ENCODE data around the gene RALGPS1. TPM values are rescaled to one million over a fixed set of nuclear protein-coding genes. Genes with fewer than 3 reads are reported as not detected.

RALGPS1 gene
- total and polyA plus RNA-seq, 4 donors, result 34.4 to 80.9 (median 73.2) TPM

- no peaks in the 10 kb centered on the region for H3K27me3 ChIP-seq (ENCODE audit: control insufficient read depth, insufficient read depth, low read length)
- H3K27ac ChIP-seq (ENCODE audit: low read depth, low read length), result no peak overlapping the region
- no peak overlapping the region for H3K4me3 ChIP-seq (ENCODE audit: low read depth, low read length)
- no peaks in the 10 kb centered on the region for H3K9me3 ChIP-seq (ENCODE audit: control insufficient read depth, insufficient read depth, low read length)
- peaks cover 25% of the 10 kb centered on the region for H3K4me1 ChIP-seq (ENCODE audit: control insufficient read depth, insufficient read depth, low read length)
- H3K36me3 ChIP-seq (ENCODE audit: control insufficient read depth, insufficient read depth, low read length), result peaks cover 44% of the 10 kb centered on the region
- WGBS (ENCODE audit: insufficient coverage), result 91% methylated on average over 4 of the region's 6 CpGs
- DNase-seq (ENCODE audit: low read depth in 4 of 6, low spot score in 6 of 6), result no peak
These were observed 261.2 kb downstream of the RALGPS1 start for GRCh38 chr9:127175764-127176163.

GRCh38 chr9:127176631-127177030 is 262.0 kb downstream of the RALGPS1 start:
- H3K36me3 ChIP-seq (ENCODE audit: control insufficient read depth, insufficient read depth, low read length), result peaks cover 46% of the 10 kb centered on the region
- H3K27me3 ChIP-seq (ENCODE audit: control insufficient read depth, insufficient read depth, low read length), result no peaks in the 10 kb centered on the region
- H3K9me3 ChIP-seq (ENCODE audit: control insufficient read depth, insufficient read depth, low read length), result no peaks in the 10 kb centered on the region
- WGBS (ENCODE audit: insufficient coverage), result 95% methylated on average over 3 of the region's 3 CpGs
- peaks cover 25% of the 10 kb centered on the region for H3K4me1 ChIP-seq (ENCODE audit: control insufficient read depth, insufficient read depth, low read length)
- H3K4me3 ChIP-seq (ENCODE audit: low read depth, low read length), result no peak overlapping the region
- no peak for DNase-seq (ENCODE audit: low read depth in 4 of 6, low spot score in 6 of 6)
- H3K27ac ChIP-seq (ENCODE audit: low read depth, low read length), result no peak overlapping the region

- 79% methylated on average over 4 of the region's 6 CpGs for WGBS (ENCODE audit: insufficient coverage)
- no peaks in the 10 kb centered on the region for H3K27me3 ChIP-seq (ENCODE audit: control insufficient read depth, insufficient read depth, low read length)
- H3K36me3 ChIP-seq (ENCODE audit: control insufficient read depth, insufficient read depth, low read length), result peaks cover 46% of the 10 kb centered on the region
- H3K9me3 ChIP-seq (ENCODE audit: control insufficient read depth, insufficient read depth, low read length), result no peaks in the 10 kb centered on the region
- peaks cover 25% of the 10 kb centered on the region for H3K4me1 ChIP-seq (ENCODE audit: control insufficient read depth, insufficient read depth, low read length)
- no peak overlapping the region for H3K27ac ChIP-seq (ENCODE audit: low read depth, low read length)
- no peak overlapping the region for H3K4me3 ChIP-seq (ENCODE audit: low read depth, low read length)
- no peak for DNase-seq (ENCODE audit: low read depth in 4 of 6, low spot score in 6 of 6)
These were observed 262.6 kb downstream of the RALGPS1 start for GRCh38 chr9:127177231-127177630.

GRCh38 chr9:127177665-127178265 is 263.2 kb downstream of the RALGPS1 start:
- Histone ChIP-seq H3K4me3 (ENCODE audit: low read depth, low read length) (no peak overlapping the region), H3K4me1 (ENCODE audit: control insufficient read depth, insufficient read depth, low read length) (peaks cover 25% of the 10 kb centered on the region), H3K9me3 (ENCODE audit: control insufficient read depth, insufficient read depth, low read length) (no peaks in the 10 kb centered on the region), H3K27ac (ENCODE audit: low read depth, low read length) (no peak overlapping the region), H3K36me3 (ENCODE audit: control insufficient read depth, insufficient read depth, low read length) (peaks cover 46% of the 10 kb centered on the region), H3K27me3 (ENCODE audit: control insufficient read depth, insufficient read depth, low read length) (no peaks in the 10 kb centered on the region)
- DNase-seq (ENCODE audit: low read depth in 4 of 6, low spot score in 6 of 6), result no peak
- WGBS (ENCODE audit: insufficient coverage), result 65% methylated on average over 2 of the region's 3 CpGs

- Histone ChIP-seq H3K27me3 (ENCODE audit: control insufficient read depth, insufficient read depth, low read length) (no peaks in the 10 kb centered on the region), H3K36me3 (ENCODE audit: control insufficient read depth, insufficient read depth, low read length) (peaks cover 56% of the 10 kb centered on the region), H3K4me3 (ENCODE audit: low read depth, low read length) (no peak overlapping the region), H3K27ac (ENCODE audit: low read depth, low read length) (peak overlapping the region; percentile 70), H3K9me3 (ENCODE audit: control insufficient read depth, insufficient read depth, low read length) (no peaks in the 10 kb centered on the region), H3K4me1 (ENCODE audit: control insufficient read depth, insufficient read depth, low read length) (peaks cover 28% of the 10 kb centered on the region)
- peak in 2 of 6 donors; percentile 62 to 72 for DNase-seq (ENCODE audit: low read depth in 4 of 6, low spot score in 6 of 6)
- WGBS (ENCODE audit: insufficient coverage), result 67% methylated on average over 12 of the region's 12 CpGs
These were observed 264.4 kb downstream of the RALGPS1 start for GRCh38 chr9:127178686-127179632.

GRCh38 chr9:127179633-127180441 is 265.3 kb downstream of the RALGPS1 start:
- Histone ChIP-seq H3K4me3 (ENCODE audit: low read depth, low read length) (no peak overlapping the region), H3K4me1 (ENCODE audit: control insufficient read depth, insufficient read depth, low read length) (peaks cover 28% of the 10 kb centered on the region), H3K27me3 (ENCODE audit: control insufficient read depth, insufficient read depth, low read length) (no peaks in the 10 kb centered on the region), H3K27ac (ENCODE audit: low read depth, low read length) (peak overlapping the region; percentile 70), H3K9me3 (ENCODE audit: control insufficient read depth, insufficient read depth, low read length) (no peaks in the 10 kb centered on the region), H3K36me3 (ENCODE audit: control insufficient read depth, insufficient read depth, low read length) (peaks cover 61% of the 10 kb centered on the region)
- peak in 1 of 6 donors; percentile 65 for DNase-seq (ENCODE audit: low read depth in 4 of 6, low spot score in 6 of 6)
- 94% methylated on average over 12 of the region's 15 CpGs for WGBS (ENCODE audit: insufficient coverage)

- H3K27ac ChIP-seq (ENCODE audit: low read depth, low read length), result peak overlapping the region; percentile 35
- 88% methylated on average over 10 of the region's 14 CpGs for WGBS (ENCODE audit: insufficient coverage)
- no peaks in the 10 kb centered on the region for H3K9me3 ChIP-seq (ENCODE audit: control insufficient read depth, insufficient read depth, low read length)
- no peak for DNase-seq (ENCODE audit: low read depth in 4 of 6, low spot score in 6 of 6)
- H3K4me1 ChIP-seq (ENCODE audit: control insufficient read depth, insufficient read depth, low read length), result peaks cover 28% of the 10 kb centered on the region
- no peaks in the 10 kb centered on the region for H3K27me3 ChIP-seq (ENCODE audit: control insufficient read depth, insufficient read depth, low read length)
- no peak overlapping the region for H3K4me3 ChIP-seq (ENCODE audit: low read depth, low read length)
- H3K36me3 ChIP-seq (ENCODE audit: control insufficient read depth, insufficient read depth, low read length), result peaks cover 57% of the 10 kb centered on the region
These were observed 266.1 kb downstream of the RALGPS1 start for GRCh38 chr9:127180457-127181314.

- 100% methylated on average over 3 of the region's 3 CpGs for WGBS (ENCODE audit: insufficient coverage)
- no peaks in the 10 kb centered on the region for H3K9me3 ChIP-seq (ENCODE audit: control insufficient read depth, insufficient read depth, low read length)
- no peak overlapping the region for H3K4me3 ChIP-seq (ENCODE audit: low read depth, low read length)
- H3K27me3 ChIP-seq (ENCODE audit: control insufficient read depth, insufficient read depth, low read length), result no peaks in the 10 kb centered on the region
- peaks cover 30% of the 10 kb centered on the region for H3K4me1 ChIP-seq (ENCODE audit: control insufficient read depth, insufficient read depth, low read length)
- DNase-seq (ENCODE audit: low read depth in 4 of 6, low spot score in 6 of 6), result no peak
- H3K36me3 ChIP-seq (ENCODE audit: control insufficient read depth, insufficient read depth, low read length), result peaks cover 54% of the 10 kb centered on the region
- H3K27ac ChIP-seq (ENCODE audit: low read depth, low read length), result no peak overlapping the region
These were observed 266.7 kb downstream of the RALGPS1 start for GRCh38 chr9:127181315-127181580.

Data from spinal cord (tissue), 10 donors.